ENCODE results near the gene IFNGR2.

Gene IFNGR2

DNA sequence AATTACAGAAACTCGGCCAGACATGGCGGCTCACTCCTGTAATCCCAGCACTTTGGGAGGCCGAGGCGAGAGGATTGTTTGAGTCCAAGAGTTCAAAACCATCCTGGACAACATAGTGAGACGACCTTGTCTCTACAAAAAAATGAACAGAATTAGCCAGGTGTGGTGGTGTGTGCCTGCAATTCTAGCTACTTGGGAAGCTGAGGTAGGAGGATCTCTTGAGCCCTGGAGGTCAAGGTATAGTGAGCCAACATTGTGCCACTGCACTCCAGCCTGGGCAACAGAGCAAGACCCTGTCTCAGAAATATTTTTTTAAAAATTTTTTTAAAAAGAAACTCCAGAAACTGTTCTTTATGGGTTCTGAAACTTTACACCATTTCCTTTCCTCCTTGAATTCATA lies 38.4 kb upstream of the IFNGR2 start:
- peaks cover 12% of the 10 kb centered on the region; the same call in 1 of the 2 replicates for H3K9me3 ChIP-seq (ENCODE audit: insufficient read depth, low read depth, low read length)
- H2AFZ ChIP-seq (ENCODE audit: low read length), result no peak overlapping the region
- H4K20me1 ChIP-seq (ENCODE audit: insufficient read depth, low read length, poor library complexity, severe bottlenecking), result no peaks in the 10 kb centered on the region
- no peak overlapping the region for H3K4me2 ChIP-seq (ENCODE audit: low read depth, low read length, poor library complexity, severe bottlenecking)
- H3F3A ChIP-seq (ENCODE audit: low read depth), result no peaks in the 10 kb centered on the region
- H3K9me2 ChIP-seq (replicated peaks; ENCODE audit: low read depth, low read length), result no peaks in the 10 kb centered on the region
- no peaks in the 10 kb centered on the region for H3K79me2 ChIP-seq (ENCODE audit: insufficient read depth, low read length)
- TF ChIP-seq EZH2phosphoT487 (IDR thresholded peaks at IDR 0.05; ENCODE audit: borderline replicate concordance), result no peak
- TF ChIP-seq, protein P1, sequence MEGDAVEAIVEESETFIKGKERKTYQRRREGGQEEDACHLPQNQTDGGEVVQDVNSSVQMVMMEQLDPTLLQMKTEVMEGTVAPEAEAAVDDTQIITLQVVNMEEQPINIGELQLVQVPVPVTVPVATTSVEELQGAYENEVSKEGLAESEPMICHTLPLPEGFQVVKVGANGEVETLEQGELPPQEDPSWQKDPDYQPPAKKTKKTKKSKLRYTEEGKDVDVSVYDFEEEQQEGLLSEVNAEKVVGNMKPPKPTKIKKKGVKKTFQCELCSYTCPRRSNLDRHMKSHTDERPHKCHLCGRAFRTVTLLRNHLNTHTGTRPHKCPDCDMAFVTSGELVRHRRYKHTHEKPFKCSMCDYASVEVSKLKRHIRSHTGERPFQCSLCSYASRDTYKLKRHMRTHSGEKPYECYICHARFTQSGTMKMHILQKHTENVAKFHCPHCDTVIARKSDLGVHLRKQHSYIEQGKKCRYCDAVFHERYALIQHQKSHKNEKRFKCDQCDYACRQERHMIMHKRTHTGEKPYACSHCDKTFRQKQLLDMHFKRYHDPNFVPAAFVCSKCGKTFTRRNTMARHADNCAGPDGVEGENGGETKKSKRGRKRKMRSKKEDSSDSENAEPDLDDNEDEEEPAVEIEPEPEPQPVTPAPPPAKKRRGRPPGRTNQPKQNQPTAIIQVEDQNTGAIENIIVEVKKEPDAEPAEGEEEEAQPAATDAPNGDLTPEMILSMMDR (conservative IDR thresholded peaks at IDR 0.05; ENCODE audit: low read length), result no peak
- no peaks in the 10 kb centered on the region for H3K36me3 ChIP-seq (ENCODE audit: insufficient read depth, low read length)
- H3K27me3 ChIP-seq (ENCODE audit: insufficient read depth, low read length, poor library complexity, severe bottlenecking), result no peaks in the 10 kb centered on the region
- H3K4me1 ChIP-seq (ENCODE audit: insufficient read depth, low read length, poor library complexity, severe bottlenecking), result peaks cover 13% of the 10 kb centered on the region
- H3K9ac ChIP-seq (ENCODE audit: low read depth, low read length, poor library complexity, severe bottlenecking), result no peak overlapping the region
- H3K4me3 ChIP-seq (ENCODE audit: low read length, poor library complexity, severe bottlenecking), result no peak overlapping the region

DNA sequence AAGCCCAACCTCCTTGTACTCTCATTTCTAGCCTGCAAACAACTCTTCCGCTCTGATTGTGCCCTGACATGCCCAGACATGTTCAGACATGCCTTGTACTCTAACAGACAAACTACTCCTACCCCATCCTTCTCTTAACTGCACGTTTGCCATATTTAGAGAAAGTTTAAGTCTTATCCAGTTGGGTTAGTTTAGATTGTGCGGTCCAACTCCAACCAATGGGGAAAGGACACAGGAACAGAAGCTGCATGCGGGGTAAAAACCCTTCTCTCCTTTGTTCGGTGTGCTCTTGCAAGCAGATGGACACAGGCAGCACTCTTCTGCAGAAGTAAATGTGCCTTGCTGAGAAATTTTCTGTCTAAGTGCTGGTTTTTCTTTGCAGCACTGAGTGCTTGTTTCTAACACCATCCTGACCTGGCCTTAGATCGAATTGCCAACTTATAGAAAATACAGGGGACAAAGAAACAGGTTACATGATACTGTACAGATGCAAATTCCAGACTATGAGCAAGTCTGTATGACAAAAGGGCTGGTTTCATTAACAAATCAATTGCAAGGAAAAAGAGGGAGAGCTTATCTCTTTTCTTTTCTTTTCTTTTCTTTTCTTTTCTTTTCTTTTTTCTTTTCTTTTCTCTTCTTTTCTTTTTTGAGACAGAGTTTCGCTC lies 35.8 kb upstream of the IFNGR2 start:
- Histone ChIP-seq H3K9me2 (replicated peaks; ENCODE audit: low read depth, low read length) (no peaks in the 10 kb centered on the region), H3K4me3 (ENCODE audit: low read length, poor library complexity, severe bottlenecking) (no peak overlapping the region), H3K36me3 (ENCODE audit: insufficient read depth, low read length) (no peaks in the 10 kb centered on the region), H3K79me2 (ENCODE audit: insufficient read depth, low read length) (no peaks in the 10 kb centered on the region), H3K9ac (ENCODE audit: low read depth, low read length, poor library complexity, severe bottlenecking) (no peak overlapping the region), H3K4me1 (ENCODE audit: insufficient read depth, low read length, poor library complexity, severe bottlenecking) (no peaks in the 10 kb centered on the region), H3K4me2 (ENCODE audit: low read depth, low read length, poor library complexity, severe bottlenecking) (no peak overlapping the region), H4K20me1 (ENCODE audit: insufficient read depth, low read length, poor library complexity, severe bottlenecking) (no peaks in the 10 kb centered on the region), H2AFZ (ENCODE audit: low read length) (no peak overlapping the region), H3F3A (ENCODE audit: low read depth) (no peaks in the 10 kb centered on the region), H3K9me3 (ENCODE audit: insufficient read depth, low read depth, low read length) (peaks cover 12% of the 10 kb centered on the region; the same call in 1 of the 2 replicates), H3K27me3 (ENCODE audit: insufficient read depth, low read length, poor library complexity, severe bottlenecking) (no peaks in the 10 kb centered on the region)
- TF ChIP-seq EZH2phosphoT487 (IDR thresholded peaks at IDR 0.05; ENCODE audit: borderline replicate concordance), result no peak
- TF ChIP-seq, protein P1 (conservative IDR thresholded peaks at IDR 0.05; ENCODE audit: low read length), result no peak

DNA sequence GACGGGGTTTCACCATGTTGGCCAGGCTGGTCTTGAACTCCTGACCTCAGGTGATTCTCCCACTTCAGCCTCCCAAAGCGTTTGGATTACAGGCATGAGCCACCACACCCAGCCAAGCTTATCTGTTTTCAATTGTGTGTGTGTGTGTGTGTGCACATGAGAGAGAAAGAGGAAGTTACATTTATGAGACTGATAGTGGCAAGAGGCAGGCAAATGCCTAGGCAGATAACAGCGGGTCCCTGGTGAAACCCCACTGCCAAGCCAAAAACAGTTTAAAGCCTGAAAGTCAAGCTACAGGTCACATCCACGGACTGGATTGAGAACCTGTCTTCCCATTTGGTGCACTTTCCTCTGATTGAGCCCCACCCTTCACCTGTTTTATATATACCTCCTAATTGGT lies 35.1 kb upstream of the IFNGR2 start:
- no peaks in the 10 kb centered on the region for H3K79me2 ChIP-seq (ENCODE audit: insufficient read depth, low read length)
- no peak for TF ChIP-seq EZH2phosphoT487 (IDR thresholded peaks at IDR 0.05; ENCODE audit: borderline replicate concordance)
- H4K20me1 ChIP-seq (ENCODE audit: insufficient read depth, low read length, poor library complexity, severe bottlenecking), result no peaks in the 10 kb centered on the region
- H3K9me2 ChIP-seq (replicated peaks; ENCODE audit: low read depth, low read length), result no peaks in the 10 kb centered on the region
- no peak overlapping the region for H3K9ac ChIP-seq (ENCODE audit: low read depth, low read length, poor library complexity, severe bottlenecking)
- H3K27me3 ChIP-seq (ENCODE audit: insufficient read depth, low read length, poor library complexity, severe bottlenecking), result no peaks in the 10 kb centered on the region
- no peak overlapping the region for H3K4me2 ChIP-seq (ENCODE audit: low read depth, low read length, poor library complexity, severe bottlenecking)
- H3K4me1 ChIP-seq (ENCODE audit: insufficient read depth, low read length, poor library complexity, severe bottlenecking), result no peaks in the 10 kb centered on the region
- no peak overlapping the region for H2AFZ ChIP-seq (ENCODE audit: low read length)
- no peak overlapping the region for H3K4me3 ChIP-seq (ENCODE audit: low read length, poor library complexity, severe bottlenecking)
- H3K9me3 ChIP-seq (ENCODE audit: insufficient read depth, low read depth, low read length), result peaks cover 12% of the 10 kb centered on the region; the same call in 1 of the 2 replicates
- H3F3A ChIP-seq (ENCODE audit: low read depth), result no peaks in the 10 kb centered on the region
- H3K36me3 ChIP-seq (ENCODE audit: insufficient read depth, low read length), result no peaks in the 10 kb centered on the region

DNA sequence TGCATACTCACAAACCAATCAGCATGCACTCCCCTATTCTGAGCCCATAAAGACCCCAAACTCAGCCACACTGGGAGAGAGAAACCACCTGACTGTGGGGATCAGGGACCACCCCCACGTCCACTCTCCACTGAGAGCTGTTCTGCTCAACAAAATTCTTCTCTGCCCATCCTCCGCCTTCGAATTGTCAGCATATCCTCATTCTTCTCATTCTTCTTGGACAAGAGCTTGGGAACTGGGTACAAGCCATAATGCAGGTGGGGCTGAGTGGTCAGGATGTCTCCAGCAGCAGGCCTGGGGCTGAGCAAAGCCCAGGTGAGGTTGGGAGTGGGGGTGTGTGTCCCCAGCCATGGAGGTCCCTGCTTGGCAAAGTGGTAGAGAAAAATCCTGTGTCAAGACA lies 34.6 kb upstream of the IFNGR2 start:
- H3K4me2 ChIP-seq (ENCODE audit: low read depth, low read length, poor library complexity, severe bottlenecking), result no peak overlapping the region
- H3K4me1 ChIP-seq (ENCODE audit: insufficient read depth, low read length, poor library complexity, severe bottlenecking), result peaks cover under 1% of the 10 kb centered on the region
- no peak overlapping the region for H2AFZ ChIP-seq (ENCODE audit: low read length)
- H3K4me3 ChIP-seq (ENCODE audit: low read length, poor library complexity, severe bottlenecking), result no peak overlapping the region
- no peak overlapping the region for H3K9ac ChIP-seq (ENCODE audit: low read depth, low read length, poor library complexity, severe bottlenecking)
- H4K20me1 ChIP-seq (ENCODE audit: insufficient read depth, low read length, poor library complexity, severe bottlenecking), result no peaks in the 10 kb centered on the region
- peaks cover 12% of the 10 kb centered on the region; the same call in 1 of the 2 replicates for H3K9me3 ChIP-seq (ENCODE audit: insufficient read depth, low read depth, low read length)
- no peaks in the 10 kb centered on the region for H3K27me3 ChIP-seq (ENCODE audit: insufficient read depth, low read length, poor library complexity, severe bottlenecking)
- TF ChIP-seq EZH2phosphoT487 (IDR thresholded peaks at IDR 0.05; ENCODE audit: borderline replicate concordance), result no peak
- TF ChIP-seq, protein P1 (conservative IDR thresholded peaks at IDR 0.05; ENCODE audit: low read length), result no peak
- no peaks in the 10 kb centered on the region for H3F3A ChIP-seq (ENCODE audit: low read depth)
- H3K9me2 ChIP-seq (replicated peaks; ENCODE audit: low read depth, low read length), result no peaks in the 10 kb centered on the region
- no peaks in the 10 kb centered on the region for H3K36me3 ChIP-seq (ENCODE audit: insufficient read depth, low read length)
- no peaks in the 10 kb centered on the region for H3K79me2 ChIP-seq (ENCODE audit: insufficient read depth, low read length)
